Measurements from ENCODE around the gene FOSB.

- TF ChIP-seq CTCF (IDR thresholded peaks at IDR 0.05; ENCODE audit: extremely low read depth in 1 of 2, insufficient read depth in 1 of 2, low read depth in 1 of 2, low read length in 2 of 2) (no peak), POLR2A (IDR thresholded peaks at IDR 0.05; ENCODE audit: low read depth, low read length) (no peak)
Observed at GRCh38 chr19:45471111-45471930, 3.5 kb downstream of the FOSB start.

Data from endothelial cell of umbilical vein (primary cell).